HG02884 (cell line): ENCODE measurements around the gene PRDX3.
"Not testable (repeated sequence)": the region's sequence is repeated elsewhere in the genome, so short reads cannot be mapped to it uniquely, and the experiment has no call there.

Experiments used
- ATAC-seq: cut with Tn5 transposase; IDR thresholded peaks from one replicate; pipeline ENCODE4 v1.9.1; 2021; ENCODE audit warnings: mild to moderate bottlenecking, moderate library complexity; ENCODE audit not compliant: unreplicated experiment

Gene PRDX3

DNA sequence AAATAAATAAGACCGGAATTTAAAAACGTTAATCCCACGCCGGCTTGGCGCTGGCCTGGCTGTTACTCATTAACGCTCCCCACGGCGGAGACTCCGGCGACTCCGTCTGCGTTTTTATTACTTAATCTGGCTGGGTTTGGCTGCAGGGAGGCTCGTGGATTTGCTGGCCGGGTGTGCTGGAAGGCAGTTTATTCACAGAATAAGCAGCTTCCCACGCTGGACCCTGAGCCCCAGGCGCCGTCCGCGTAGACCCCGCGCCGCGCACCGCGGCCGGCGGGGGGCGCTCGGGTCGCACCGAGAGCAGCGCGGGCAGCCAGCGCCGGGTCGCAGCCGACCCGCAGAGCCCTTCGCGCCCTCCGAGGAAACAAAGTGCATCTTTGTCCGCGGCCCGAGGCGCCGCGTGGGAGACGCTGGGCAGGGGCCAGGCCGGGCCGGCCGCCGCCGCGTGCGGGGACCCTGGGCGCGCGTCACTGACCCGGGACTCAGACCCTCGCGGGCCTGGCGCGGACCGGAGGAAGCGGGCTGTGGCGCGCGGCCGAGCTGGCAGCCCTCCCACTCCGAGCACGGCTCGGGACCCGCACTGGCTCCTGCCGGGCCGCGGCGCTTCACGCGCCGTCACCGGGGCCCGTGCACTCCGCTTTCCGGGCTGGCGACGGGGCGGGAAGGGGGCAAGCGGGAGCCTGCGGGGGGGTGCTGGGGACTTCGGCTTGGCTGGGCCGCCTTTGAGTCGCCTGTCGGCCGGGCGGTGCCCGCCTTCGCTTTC, 28.2 kb upstream of the PRDX3 start:
- peak; percentile 46 for ATAC-seq

DNA sequence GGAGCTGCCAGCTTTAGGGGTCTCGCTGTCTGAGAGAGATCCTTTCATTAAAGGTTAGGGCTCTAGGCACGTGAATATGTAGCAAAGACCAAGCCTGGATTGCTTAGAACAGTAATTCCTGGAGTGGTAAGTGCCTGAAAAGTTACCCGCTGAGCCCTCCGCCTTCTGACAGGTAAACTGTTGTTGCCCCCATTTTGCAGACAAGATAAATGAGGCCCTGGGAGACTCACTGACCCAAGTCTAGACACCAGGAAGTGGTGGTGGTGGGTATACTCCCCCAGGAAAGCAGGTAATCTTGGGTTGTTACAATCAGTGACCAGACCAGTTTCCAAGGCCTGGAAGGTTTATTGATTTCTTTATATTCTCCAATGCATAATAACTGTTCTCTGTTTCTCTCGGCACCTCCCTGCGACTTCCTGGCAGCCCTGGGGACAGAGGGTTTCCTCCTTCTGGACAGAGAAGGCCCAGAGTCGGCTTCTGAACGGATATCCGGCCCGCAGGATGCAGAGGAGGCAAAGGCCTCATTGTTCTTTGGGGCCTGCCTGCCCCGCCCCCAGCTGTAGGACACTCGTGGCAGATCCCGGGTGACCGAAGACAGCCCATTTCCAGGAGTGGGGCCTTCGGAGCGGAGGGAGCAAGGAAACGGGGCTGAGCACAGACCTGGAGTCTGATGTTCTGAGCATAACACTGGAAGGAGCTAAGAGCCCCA, 27.4 kb upstream of the PRDX3 start:
- ATAC-seq, result no peak

DNA sequence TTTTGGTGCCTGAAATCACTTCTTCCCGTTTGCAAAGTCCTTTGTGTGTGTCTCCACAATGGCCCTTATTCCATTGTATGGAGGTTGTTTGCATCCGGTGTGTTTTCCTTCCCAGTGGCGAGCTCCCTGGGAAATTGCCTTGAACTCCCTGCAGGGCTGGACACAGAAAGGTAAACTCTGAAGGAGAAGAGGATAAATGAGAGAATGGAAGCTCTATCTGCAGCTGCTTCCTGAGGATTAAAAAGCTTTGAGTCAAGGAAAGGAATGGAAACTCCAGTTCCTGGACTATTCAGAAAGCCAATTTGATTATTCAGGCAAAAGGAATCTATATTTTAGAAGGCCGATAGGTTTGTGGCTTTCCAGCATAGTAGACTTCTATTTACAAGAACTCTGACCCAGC, 24.4 kb upstream of the PRDX3 start:
- no peak for ATAC-seq

DNA sequence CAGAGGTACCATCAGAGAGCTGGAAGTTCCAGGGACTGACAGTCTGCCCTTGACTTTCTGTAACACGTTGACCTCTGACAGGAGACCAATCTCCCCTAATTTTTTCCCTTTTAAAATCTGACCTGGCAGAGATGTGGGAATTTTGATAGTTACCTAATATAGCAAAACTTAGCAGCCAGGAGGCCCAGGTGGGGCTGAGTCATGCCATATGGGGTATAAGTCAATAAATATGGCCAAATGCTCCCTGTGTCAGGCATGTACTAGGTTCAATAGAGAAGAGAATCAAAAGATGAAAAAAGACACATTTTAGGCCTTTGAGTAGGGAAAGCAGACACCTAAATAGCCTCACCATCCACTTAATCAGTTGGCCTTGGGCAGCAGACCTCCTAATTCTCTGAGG, 22.6 kb upstream of the PRDX3 start:
- ATAC-seq, result no peak

DNA sequence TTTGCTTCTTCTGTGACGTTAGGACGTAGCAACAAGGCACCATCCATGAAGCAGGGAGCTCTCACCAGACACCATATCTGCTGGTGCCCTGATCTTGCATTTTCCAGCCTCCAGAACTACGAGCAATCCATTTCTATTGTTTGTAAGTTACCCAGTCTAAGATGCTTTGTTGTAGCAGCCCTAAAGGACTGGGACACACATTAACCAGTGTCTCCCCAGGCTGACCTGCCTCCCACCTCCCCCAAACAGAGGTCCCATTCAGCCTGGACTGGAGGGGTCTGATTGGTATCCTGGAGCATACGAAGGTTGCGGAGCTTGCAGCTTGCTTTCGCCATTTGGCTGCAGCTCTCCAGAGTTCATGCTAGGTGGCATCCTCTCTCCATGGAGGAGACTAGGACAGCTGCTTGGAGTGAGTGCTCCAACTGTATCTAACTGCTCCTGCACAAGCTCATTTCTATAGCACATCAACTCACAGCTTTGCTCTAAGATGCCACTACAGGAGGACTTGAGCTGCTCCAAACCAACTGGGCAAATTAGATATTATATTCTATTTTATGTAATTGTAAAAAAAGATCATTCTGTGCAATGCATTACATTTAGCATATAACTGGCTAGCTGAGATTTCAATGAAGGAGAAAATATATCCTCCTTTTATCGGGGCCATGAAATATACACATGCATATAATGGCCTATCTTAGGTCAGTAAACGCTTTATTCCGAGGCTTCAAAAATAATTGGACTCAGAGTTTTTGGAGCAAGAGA, 20.8 kb upstream of the PRDX3 start:
- ATAC-seq, result no peak

DNA sequence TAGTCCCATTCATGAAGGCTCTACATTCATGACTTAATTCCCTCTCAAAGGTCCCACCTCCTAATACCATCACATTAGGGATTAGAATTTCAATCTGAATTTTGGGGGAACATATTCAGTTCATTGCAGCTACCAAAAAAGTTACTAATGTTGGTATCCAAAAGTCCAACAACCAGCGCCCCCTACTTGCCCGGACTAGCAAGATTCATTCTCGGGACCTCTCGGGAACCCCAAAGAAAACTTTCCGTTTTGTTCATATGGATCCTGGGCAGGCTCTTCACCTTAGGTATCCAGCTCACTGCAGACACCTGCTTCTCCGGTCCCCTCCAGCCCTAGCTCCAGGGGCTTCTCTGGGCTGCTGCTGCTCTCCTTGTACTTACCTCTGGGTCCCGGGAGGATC, 19.8 kb upstream of the PRDX3 start:
- ATAC-seq, result no peak

DNA sequence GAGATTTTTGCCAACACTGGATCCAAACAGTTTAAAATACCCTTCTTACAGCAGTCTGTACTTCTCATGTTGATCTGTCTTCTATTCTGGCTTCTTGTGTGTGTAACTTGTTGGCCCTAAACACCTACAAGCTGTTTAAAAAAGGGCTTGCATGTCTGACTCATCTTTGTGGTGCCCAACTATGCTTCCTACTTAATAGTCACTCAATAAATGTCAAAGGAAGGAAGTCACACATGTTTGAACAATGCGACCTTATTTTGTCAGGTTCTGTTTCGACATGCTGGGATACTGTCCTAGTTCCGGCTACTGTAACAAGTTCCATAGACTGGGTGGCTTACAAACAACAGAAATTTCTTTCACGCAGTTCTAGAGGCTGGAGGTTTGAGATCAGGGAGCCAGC, 19.3 kb upstream of the PRDX3 start:
- no peak for ATAC-seq

DNA sequence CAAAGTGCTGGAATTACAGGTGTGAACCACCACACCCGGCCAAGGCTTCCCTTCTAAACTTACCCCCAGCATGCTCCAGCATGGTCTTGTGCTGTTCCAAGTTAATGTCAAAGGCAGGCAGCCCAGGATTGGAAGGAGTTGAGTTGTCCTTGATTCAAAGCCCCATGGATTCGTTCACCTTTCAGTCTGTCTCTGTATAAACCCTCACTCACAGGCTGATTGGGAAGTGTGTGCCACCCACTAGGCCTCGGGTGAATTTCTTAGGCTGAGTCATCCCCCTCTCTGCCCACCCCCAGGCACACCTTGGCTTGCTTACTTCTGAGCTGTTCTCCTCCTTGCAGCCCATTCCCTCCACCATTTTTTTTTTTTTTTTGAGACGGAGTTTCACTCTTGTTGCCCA, 13.3 kb upstream of the PRDX3 start:
- no peak for ATAC-seq

DNA sequence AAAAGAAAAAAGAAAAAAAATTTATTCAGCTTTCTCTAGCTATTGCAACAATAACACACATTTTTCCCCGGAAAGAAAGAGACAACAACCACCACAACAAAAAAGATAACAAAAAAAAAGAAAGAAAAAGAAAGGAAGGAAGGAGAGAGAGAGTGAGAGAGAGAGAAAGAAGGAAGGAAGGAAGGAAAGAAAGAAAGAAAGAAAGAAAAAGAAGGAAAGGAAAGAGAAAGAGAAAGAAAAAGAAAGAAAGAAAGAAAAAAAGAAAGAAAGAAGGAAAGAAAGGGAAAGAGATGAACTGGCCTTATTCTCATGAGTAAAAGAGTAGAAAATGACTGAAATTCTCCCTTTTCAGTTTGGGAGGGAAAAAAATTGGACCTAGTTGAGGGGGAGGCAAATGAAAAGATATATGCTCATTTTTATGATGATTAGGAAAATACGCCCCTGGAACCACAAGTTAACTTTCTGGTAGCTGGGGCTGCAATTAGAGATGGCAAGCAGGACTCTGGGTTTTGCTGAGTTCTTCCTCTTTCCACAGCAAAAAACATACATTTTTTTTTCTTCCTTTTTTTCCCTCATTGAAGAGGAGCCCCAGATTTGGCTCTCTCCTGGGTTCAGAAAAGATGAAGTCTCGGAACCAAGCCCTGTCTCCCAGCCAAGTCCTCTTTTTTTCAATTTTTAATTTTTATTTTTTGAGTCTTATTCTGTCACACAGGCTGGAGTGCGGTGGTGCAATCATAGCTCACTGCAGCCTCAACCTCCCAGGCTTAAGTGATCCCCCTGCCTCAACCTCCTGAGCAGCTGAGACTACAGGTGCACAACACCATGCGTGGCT, 12.6 kb upstream of the PRDX3 start:
- ATAC-seq, result no peak

DNA sequence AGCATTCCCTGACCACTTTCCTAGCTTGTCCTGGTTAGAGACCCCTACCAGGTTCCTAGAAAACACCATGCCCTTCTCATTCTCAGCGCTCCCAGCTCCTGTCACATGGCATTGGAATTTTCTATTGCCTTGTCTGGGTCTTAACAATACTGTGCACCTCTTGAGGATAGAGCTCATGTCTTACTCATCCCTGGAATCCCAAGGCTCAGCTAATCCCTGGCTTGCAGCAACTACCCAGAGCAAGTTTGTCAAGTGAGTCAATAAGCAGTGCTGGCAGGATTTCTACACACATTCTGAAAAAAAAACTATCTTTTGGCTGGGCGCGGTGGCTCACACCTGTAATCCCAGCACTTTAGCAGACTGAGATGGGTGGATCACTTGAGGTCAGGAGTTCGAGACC, 11.7 kb upstream of the PRDX3 start:
- ATAC-seq, result no peak

DNA sequence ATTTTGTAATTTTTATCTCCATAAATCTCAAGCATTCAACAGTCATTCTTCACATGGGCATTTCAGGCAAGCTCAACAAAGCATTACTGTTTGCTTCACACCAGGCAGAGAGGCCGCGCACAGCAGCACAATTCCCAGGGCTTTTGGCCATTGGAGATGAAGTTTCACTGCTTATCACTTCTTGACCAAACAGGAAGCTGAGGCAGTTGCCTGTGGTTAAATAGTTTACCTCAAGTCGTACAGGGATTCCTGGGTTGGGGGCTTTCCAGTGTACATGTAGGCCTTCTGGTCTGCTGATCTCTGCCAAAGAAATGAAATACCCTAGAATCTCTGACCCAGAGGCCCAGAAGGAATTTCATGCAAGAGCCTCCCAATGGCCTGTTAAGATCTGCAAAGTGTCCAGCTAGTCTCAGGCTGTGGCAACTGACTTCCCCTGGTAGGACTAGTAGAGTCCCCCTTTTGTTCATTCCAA, 11.2 kb upstream of the PRDX3 start:
- peak; percentile 76 for ATAC-seq

DNA sequence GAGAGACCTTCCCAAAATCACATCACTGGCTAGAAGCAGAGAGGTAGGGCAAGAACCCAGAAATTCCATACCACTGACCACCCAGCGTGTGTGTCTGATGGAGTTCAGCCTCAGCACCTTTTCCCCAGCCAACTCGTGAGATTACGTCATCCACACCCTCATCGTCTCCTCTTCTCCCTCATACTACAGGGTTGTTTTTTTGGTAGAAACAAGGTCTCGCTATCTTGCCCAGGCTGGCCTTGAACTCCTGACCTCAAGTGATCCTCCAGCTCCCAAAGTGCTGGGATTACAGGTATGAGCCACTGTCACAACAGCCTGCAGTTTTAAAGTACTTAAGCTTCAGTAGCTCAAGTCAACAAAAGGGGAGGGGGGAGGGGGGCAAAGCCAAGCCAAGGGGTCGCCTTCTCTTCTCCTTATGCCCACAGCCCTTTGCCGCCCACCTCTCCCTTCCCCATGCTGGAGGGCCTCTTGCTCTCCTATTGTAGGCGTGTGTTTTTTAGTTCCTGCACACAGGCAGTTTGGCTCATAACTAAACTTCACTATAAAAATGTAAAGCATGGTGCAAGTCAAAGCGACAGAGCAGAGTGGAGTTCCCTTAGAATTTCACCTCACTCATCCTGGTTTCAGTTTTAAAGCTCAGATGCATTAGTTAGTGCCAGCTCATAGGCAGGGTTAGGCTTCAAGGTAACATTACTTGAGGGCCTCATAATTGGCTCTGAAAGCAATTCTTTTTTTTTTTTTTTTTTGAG, 5.2 kb upstream of the PRDX3 start:
- no peak for ATAC-seq

DNA sequence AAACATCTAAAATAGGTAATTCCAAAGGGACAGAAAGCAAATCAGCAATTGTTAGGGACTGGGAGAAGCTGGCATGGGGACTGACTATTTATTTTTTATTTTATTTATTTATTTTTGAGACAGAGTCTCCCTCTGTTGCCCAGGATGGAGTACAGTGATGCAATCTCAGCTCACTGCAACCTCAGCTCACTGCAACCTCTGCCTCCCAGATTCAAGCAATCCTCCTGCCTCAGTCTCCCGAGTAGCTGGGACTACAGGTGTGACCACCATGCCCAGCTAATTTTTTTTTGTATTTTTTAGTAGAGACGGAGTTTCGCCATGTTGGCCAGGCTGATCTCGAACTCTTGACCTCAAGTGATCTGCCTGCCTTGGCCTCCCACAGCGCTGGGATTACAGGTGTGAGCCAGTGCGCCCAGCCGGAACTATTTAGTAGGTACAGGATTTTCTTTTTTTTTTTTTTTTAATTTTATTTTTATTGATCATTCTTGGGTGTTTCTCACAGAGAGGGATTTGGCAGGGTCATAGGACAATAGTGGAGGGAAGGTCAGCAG, 2.3 kb upstream of the PRDX3 start:
- ATAC-seq, result not testable (repeated sequence)

DNA sequence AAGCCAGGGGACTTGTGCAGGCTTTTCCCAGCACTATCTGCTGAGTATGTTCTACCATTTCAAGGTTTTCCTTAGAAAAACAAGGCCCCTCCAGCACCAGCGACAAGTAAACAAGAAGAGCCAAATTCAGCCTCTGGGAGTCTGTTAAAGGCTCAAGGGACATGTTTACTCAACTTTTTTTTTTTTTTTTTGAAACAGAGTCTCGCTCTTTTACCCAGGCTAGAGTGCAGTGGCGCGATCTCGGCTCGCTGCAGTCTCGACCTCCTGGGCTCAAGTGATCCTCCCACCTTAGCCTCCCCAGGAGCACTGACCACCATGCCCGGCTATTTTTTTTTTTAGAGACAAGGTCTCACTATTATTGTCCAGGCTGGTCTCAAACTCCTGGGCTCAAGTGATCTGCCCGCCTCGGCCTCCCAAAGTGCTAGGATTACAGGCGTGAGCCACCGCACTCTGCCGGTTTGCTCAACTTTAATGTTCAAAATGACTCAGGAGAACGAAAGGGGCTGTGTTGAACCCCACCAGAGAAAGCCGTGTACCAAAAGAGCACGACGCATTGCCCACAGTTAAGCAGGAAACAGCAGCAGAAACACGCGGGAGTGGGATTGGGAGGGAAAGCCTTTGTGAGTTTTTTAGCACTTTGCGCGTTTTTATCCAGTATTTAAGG, 772 bp downstream of the PRDX3 start:
- ATAC-seq, result no peak

DNA sequence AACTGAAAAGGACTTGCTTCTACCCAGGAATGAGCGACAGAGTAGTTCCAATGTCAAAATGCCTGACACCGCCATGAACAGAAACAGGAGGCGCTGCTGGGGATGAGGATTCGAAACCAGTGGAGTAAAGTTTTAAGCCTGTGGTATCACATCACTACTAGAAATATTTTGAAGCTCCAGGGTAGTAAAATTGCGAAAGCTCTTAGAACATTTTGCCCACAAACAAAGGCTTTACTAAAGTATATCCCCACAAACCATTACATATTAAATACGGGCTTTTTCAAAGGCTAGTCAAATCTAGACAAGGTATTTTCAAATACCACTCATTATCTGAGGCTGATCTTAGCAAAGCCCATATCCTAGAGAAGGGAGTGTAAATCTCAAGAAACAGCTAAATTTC, 2.4 kb downstream of the PRDX3 start:
- ATAC-seq, result no peak

DNA sequence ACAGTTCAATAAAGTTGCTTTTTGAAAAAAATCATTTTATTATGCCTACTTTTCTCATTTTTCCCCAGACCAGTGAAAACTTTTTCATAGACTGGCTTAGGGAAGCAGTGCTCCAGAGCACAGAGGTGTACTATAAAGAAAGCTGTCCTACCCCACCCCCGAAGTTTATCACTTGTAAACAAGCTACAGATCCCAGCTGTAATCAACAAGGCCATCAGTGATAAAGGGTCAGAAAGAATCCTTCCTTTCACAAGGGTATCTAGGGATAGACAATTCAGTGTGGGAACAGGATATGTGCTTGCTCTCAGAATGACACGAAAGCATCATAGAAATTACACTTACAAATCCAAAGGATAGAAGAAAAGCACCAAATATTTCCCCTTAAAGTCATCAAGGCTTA, 4.5 kb downstream of the PRDX3 start:
- ATAC-seq, result no peak

DNA sequence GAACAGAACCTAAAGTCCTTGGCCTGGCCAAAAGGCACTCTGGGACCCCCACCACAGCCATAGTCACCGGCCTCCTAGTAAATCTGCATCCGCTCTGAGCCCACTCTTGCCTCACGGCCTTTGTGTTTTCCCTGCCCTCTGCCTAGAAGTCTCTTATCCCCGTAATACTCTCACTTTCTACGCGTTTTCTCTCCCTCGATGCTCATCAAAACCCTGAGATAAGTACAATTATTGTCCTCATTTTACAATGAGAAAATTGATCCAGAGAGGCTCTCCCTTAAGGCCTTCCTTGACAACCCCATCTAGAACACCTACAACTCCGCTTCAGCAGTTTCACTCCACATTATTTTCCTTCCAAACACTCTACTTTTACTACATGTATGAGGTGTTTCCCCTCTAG, 11.6 kb downstream of the PRDX3 start:
- no peak for ATAC-seq

DNA sequence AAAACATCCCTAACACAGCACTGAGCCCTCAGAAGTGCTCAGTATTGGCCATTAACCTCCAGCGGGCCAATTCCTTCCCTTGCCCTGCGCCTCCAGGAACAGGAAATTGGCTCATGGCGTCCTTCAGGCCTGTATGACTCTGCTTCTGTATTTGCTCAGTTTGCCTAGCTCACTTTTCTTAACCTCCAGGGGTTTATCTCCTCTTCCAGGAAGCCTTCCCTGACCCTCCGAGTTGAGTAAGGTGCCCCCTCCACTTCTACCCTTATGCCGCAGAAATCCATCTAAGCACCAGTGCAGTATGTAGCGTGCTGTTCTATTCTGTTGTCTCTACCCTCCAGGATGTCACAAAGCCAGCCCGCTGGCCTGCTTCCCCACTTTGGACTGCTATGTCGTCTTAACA, 12.0 kb downstream of the PRDX3 start:
- no peak for ATAC-seq

DNA sequence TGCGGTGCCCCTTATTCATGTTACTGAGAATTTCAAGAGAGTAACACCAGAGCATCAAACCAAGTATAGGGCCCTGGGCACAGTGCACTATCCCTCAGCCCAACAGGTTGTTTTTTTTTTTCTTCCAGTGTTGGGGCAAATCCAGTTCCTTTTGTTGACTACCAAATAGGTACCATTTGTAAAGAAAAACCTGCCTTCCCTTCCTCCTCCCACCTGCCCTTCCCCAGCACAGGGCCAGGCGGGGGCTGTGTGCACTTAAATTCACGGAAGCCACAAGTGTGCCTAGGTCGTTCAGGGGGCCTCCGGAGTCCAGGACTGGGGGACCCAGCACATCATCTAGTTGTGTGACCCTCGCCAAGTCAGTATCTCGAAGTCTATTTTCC, 12.5 kb downstream of the PRDX3 start:
- no peak for ATAC-seq
